Eye (tissue), 1 donor: ENCODE measurements around the gene CACNB1.
"Not testable (repeated sequence)": the region's sequence is repeated elsewhere in the genome, so short reads cannot be mapped to it uniquely, and the experiment has no call there.

Source experiments
- DNase-seq: peaks from one replicate; pipeline ENCODE4 v3.0.0-alpha.2; 2015

Gene CACNB1

DNA sequence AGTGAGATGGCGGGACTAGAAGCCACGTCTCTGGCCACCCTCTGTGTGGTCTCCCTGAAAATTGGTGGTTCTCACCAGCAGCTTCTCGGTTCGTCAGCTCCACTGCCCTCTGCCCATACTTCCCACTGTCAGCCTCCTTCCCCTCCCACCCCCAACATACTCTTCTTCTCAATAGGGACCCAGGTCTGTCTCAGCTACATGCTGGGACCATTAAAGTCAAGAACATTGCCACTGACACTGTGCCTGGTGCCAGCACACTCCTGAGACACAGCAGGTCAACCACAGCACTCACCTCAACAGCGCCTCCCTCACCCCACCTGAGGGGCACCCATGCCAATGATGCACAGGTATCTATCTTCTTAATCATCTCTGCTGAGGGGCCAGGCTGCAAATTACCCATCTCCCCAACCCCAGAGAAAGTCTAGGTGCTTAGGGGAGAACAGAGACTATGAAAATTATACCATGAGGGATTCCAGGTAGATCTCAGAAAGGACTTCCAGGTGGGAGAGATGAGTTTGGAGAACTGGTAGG is 47.3 kb downstream of the CACNB1 start:
- no peak for DNase-seq

DNA sequence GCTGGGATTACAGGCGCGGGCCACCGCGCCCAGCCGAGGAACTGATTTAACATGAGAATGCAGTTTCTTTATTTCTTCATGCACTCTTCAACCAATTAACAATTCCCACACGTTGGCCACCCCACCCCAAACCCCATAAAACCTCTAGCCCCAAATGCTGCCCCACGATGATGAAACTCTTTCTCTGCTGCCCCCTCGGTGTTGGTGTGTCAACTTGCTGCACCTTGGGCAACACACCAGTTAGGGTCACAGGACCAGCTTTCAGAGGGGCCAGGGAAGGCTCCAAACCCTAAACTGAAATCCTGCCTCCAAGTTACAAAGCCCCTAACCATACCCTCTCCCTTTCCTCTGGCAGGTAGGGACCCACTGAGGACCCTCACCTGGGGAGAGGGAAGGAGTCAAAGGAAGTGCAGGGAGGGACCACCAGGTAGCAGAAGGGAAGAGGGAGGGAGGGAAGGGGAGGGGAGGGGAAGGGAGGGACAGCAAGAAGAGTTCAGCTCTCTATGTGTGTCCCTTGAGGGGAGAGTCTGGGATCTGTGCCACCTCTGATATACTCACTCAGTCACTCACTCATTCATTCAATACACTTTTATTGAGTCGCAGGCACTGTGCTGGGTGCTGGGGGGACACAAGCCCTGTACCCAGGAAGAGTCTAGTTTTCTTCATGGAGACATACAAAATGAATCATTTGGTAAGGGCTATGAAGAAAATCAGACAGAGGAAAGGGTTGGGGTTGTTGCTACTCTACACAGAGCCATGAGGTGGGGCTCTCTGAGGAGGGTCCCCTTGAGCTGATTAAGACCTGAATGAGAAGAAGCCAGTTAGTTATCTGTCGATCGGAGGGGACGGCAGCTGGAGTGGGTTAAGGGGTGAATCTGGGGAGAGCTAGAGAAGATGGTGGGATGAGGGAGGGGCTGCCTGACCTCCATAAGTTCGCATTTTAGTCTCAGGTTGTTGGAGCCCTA is 50.0 kb downstream of the CACNB1 start:
- DNase-seq, result no peak

DNA sequence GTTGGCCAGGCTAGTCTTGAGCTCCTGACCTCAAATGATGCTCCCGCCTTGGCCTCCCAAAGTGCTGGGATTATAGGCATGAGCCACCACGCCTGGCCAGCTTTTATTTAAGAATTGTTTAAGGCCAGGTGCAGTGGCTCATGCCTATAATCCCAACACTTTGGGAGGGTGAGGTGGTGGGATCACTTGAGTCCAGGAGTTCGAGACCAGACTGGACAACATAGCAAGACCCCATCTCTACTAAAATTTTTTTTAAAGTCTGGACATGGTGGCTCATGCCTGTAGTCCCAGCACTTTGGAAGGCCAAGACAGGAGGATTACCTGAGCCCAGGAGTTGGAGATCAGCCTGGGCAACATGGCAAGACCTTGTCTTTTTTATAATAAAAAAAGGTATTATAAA is 51.2 kb downstream of the CACNB1 start:
- no peak for DNase-seq

DNA sequence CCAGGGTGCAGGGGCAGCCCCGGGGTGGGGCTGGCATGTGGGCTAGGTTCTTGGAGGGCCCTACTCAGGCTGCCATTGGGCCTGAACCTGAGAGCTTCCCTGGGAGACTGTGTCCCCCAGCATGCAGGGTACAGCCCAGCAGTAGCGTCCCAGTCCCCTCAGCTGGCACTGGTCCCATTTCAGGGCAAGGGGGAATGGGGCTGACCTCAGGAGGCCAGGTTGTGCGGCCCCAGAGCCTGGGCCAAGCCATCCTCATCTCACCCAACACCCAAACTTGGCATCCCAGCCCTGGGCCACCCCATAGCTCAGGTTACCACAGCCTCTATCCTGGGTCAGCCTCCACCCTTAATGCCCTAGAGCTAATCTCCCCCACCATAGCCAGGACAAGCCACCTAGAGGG is 52.3 kb downstream of the CACNB1 start:
- DNase-seq, result no peak

DNA sequence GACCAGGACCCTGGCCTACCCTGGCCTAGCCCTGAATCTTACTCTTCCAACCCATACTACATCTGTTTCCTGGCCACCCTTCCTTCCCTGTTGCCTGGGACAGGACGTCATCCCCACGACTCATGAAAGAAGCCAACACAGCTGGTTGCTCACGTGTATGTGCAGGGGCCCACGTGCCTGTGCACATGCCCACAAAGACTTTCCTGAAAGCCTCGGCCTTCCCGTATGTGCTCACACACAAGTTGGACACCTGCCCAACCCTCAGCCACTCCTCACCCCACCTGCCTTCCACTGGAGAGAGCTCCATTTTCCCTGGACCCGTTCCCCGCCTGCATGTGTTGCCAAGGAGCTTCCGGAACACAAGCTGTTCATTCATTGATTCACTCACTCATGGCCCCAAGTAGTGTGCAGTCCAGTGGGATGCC is 53.0 kb downstream of the CACNB1 start:
- peak; percentile 58 for DNase-seq

DNA sequence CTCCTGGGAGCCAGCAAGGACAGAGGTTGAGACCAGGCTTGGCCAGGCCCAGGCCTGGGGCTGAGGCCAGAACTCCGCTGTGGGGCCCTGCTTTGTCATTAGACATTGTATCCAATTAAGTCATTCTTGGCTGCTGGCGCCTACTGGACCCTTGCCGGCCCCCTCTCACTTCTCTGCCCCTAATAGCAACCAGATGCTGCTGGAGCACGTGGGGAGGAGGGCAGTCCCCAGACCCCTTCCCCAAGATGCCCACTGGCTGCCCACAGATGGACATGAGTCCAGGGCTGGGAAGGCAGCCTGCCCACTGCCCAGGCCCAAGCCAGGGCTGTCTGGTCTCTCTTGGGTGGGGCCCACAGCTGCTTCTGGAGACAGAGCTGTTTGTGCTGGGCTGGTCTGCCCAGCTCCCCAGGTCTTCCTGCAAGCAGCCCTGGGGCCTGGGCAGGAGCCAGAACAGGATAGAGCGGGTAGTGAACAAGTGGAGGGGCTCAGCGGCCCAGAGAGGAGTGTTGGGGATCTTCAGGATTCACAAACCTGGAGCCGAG is 53.8 kb downstream of the CACNB1 start:
- DNase-seq, result peak; percentile 62

DNA sequence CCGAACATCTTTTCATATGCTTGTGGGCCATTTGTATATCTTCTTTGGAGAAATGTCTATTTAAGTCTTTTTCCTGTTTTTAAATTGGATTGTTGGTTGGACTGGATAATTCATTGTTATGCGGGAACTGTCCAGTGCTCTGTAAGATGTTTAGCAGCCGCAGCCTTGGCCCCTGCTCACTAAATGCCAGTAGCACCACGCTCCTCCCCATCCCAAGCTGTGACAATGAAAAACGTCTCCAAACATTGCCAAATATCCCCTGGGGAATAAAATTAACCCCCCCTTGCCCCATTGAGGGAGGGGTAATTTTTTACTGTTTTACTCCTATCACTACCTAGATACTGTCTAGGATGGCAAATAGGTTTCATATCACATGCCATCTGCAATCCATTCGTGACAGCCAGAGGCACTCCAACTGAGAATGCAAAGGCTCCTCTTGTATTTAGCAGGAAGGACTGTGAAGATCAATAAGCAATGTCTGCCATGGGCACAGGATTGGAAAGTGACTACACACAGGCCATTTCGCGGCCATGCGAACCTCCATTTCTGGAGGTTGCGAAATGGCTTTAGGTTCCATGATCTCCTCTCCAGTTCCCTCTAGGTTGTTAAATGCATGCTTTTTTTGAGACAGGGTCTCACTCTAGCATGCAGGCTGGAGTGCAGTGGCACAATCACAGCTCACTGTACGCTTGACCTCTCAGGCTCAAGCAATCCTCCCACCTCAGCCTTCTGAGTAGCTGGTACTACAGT is 55.4 kb downstream of the CACNB1 start:
- DNase-seq, result no peak

DNA sequence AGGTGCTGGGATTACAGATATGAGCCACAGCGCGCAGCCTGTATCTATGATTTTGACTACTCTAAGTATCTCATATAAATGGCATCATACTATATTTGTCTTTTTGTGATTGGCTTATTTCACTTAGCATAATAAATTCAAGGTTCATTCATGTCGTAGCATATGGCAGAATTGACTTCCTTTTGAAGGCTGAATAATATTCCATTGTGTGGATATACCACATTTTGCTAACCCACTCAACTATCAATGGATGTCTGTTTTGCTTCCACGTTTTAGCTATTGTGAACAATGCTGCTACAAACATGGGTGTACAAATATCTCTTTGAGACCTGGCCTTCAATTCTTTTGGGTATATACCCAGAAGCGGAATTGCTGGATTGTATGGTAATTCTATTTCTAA is 56.2 kb downstream of the CACNB1 start:
- no peak for DNase-seq

DNA sequence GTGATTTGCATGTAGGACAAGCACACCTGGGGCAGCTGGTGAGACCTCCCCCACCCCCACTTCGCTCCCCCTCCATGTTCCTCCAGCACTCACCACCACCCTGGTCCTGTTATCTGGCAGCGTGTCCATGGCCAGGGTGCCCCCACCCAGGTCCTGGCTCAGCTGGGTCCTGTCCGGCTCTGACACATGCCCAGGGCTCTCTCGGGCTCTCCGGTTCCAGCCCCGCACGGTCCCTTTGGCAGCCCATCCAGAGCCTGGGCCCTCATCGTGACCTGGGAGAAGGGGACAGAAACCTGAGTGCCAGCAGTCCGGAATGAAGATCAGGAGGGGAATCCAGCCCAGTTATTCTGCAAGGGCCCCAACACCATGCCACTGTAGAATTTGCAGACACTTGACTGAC is 57.9 kb downstream of the CACNB1 start:
- DNase-seq, result no peak

GRCh38 chr17:39139161-39139511 is 58.3 kb downstream of the CACNB1 start:
- DNase-seq, result no peak

- DNase-seq, result no peak
Observed at GRCh38 chr17:39138431-39139160, 58.9 kb downstream of the CACNB1 start.

DNA sequence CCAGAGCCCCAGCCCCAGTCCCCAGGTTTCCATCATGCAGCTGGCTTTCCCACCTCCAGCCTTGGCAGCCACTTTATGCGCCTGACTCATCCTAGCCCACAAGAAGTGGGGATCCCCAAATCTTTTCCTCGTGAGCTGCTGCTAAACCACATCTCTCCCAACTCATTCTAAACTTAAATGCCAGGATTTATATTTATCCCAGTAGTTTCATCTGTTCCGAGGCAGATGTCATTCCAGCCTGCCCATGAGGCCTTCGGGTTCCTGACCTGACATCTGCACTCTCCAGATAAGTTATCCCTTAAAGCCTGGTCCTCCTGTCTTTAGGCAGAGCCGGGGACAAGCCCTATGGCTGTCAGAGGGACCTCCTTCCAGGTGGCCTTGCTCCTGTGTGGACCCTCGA is 62.6 kb downstream of the CACNB1 start:
- DNase-seq, result no peak

GRCh38 chr17:39132192-39132610 is 65.3 kb downstream of the CACNB1 start:
- DNase-seq, result no peak

- no peak for DNase-seq
Observed at GRCh38 chr17:39131616-39132015, 65.9 kb downstream of the CACNB1 start.

DNA sequence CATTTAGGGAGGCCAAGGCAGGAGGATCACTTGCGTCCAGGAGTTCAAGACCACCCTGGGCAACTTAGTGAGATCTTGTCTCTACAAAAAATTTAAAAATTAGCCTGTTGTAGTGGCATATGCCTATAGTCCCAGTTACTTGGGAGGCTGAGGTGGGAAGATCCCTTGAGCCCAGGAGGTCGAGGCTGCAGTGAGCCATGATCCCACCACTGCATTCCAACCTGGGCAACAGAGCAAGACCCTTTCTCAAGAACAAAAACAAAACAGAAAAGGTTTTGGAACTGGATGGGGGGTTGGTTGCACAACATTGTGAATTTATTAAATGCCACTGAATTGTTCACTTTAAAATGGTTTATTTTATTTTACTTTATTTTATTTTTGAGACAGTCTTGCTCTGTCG is 67.3 kb downstream of the CACNB1 start:
- no peak for DNase-seq

DNA sequence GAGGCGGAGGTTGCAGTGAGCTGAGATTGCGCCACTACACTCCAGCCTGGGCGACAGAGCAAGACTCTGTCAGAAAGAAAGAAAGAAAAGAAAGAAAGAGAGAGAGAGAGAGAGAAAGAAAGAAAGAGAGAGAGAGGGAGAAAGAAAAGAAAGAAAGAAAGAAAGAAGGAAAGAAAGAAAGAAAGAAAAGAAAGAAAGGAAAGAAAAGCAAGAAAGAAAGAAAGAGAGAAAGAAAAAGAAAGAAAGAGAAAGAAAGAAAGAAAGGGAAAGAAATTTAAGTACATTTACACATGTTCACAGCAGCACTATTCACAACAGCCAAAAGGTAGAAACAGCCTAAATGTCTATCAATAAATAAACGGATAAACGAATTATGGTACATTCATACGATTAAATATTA is 67.9 kb downstream of the CACNB1 start:
- not testable (repeated sequence) for DNase-seq

DNA sequence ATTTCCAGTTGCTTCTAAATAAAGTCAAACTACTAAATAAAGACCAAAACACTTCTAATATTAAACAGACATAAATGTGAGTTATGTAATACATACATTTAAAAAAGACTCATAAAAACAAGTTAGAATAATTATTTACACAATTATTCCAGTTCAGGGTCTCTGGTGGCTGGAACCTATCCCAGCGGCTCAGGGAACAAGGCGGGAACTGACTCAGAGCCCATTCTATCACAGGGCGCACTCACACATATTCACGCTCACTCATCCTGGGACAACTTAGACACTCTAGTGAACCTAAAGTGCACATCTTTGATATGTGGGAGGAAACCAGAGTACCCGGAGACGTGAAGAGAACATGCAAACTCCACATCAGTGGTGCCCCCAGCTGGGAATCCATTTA is 71.0 kb downstream of the CACNB1 start:
- DNase-seq, result no peak

- DNase-seq, result no peak
Observed at GRCh38 chr17:39125143-39125875, 72.2 kb downstream of the CACNB1 start.

DNA sequence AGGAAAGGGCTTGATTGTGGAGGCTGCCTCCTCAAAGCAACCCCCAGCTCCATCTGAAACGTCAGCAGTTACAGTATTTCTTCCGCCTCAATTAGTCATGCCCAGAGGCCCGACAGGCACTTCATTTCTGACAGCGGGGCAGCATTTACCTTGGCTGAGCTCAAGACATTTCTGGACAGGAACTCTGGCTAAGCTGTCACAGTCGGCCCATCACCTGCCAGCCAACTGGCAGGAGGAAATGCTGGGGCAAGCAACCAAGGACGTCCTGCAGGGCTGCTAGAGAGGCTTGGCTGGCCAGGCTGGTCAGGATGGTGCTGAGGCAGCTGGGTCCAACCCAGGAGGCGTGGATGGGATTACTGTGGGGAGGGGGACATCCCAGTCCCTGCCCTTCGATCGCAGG is 73.8 kb downstream of the CACNB1 start:
- no peak for DNase-seq
